ENCODE measurements around the gene TMEFF2.
"Not testable (repeated sequence)": the region's sequence is repeated elsewhere in the genome, so short reads cannot be mapped to it uniquely, and the experiment has no call there.

The TMEFF2 gene

GRCh38 chr2:191927319-191927867, 267.3 kb downstream of the TMEFF2 start:
- no peak for DNase-seq

GRCh38 chr2:191926671-191927070, 268.1 kb downstream of the TMEFF2 start:
- no peak for DNase-seq

GRCh38 chr2:191923652-191923997, 271.1 kb downstream of the TMEFF2 start:
- no peak for DNase-seq

GRCh38 chr2:191922736-191923651, 271.7 kb downstream of the TMEFF2 start:
- DNase-seq, result no peak

GRCh38 chr2:191921650-191922049, 273.1 kb downstream of the TMEFF2 start:
- DNase-seq, result not testable (repeated sequence)

- no peak for DNase-seq
Measured at GRCh38 chr2:191920502-191920901, 274.2 kb downstream of the TMEFF2 start.

GRCh38 chr2:191917967-191918651, 276.6 kb downstream of the TMEFF2 start:
- DNase-seq, result no peak

- no peak for DNase-seq
Measured at GRCh38 chr2:191917430-191917881, 277.3 kb downstream of the TMEFF2 start.

GRCh38 chr2:191916826-191917225, 277.9 kb downstream of the TMEFF2 start:
- no peak for DNase-seq

GRCh38 chr2:191915750-191916149, 279.0 kb downstream of the TMEFF2 start:
- no peak for DNase-seq

- DNase-seq, result no peak
Measured at GRCh38 chr2:191913796-191914195, 280.9 kb downstream of the TMEFF2 start.

GRCh38 chr2:191912764-191913163, 282.0 kb downstream of the TMEFF2 start:
- no peak for DNase-seq

- DNase-seq, result no peak
Measured at GRCh38 chr2:191910518-191910917, 284.2 kb downstream of the TMEFF2 start.

GRCh38 chr2:191908874-191909273, 285.9 kb downstream of the TMEFF2 start:
- no peak for DNase-seq

GRCh38 chr2:191907545-191907944, 287.2 kb downstream of the TMEFF2 start:
- no peak for DNase-seq

GRCh38 chr2:191907091-191907490, 287.6 kb downstream of the TMEFF2 start:
- DNase-seq, result no peak

- no peak for DNase-seq
Measured at GRCh38 chr2:191905336-191905735, 289.4 kb downstream of the TMEFF2 start.

GRCh38 chr2:191901031-191901430, 293.7 kb downstream of the TMEFF2 start:
- no peak for DNase-seq

GRCh38 chr2:191899410-191899809, 295.3 kb downstream of the TMEFF2 start:
- DNase-seq, result no peak
